Measurements from ENCODE around the gene GOLGA6L10.
"Not testable (repeated sequence)": the region's sequence is repeated elsewhere in the genome, so short reads cannot be mapped to it uniquely, and the experiment has no call there.

GOLGA6L10 gene

GRCh38 chr15:82324831-82325230 is 24.4 kb downstream of the GOLGA6L10 start:
- not testable (repeated sequence) for H3K4me3 ChIP-seq (ENCODE audit: low read depth, low read length); DNase-seq (ENCODE audit: low read depth)

- not testable (repeated sequence) for DNase-seq (ENCODE audit: low read depth); H3K4me3 ChIP-seq (ENCODE audit: low read depth, low read length)
Measured at GRCh38 chr15:82322488-82322887, 26.8 kb downstream of the GOLGA6L10 start.

- not testable (repeated sequence) for DNase-seq (ENCODE audit: low read depth); H3K4me3 ChIP-seq (ENCODE audit: low read depth, low read length)
Measured at GRCh38 chr15:82320861-82321260, 28.4 kb downstream of the GOLGA6L10 start.

- DNase-seq (ENCODE audit: low read depth); H3K4me3 ChIP-seq (ENCODE audit: low read depth, low read length): not testable (repeated sequence)
Measured at GRCh38 chr15:82319522-82320278, 29.6 kb downstream of the GOLGA6L10 start.

GRCh38 chr15:82318281-82318680 is 31.0 kb downstream of the GOLGA6L10 start:
- H3K4me3 ChIP-seq (ENCODE audit: low read depth, low read length); DNase-seq (ENCODE audit: low read depth): not testable (repeated sequence)

GRCh38 chr15:82317516-82317915 is 31.8 kb downstream of the GOLGA6L10 start:
- not testable (repeated sequence) for H3K4me3 ChIP-seq (ENCODE audit: low read depth, low read length)

GRCh38 chr15:82317091-82317489 is 32.2 kb downstream of the GOLGA6L10 start:
- no peak overlapping the region for H3K4me3 ChIP-seq (ENCODE audit: low read depth, low read length)
- DNase-seq (ENCODE audit: low read depth): no peak

More at GRCh38 chr15:82317516-82317915, 31.8 kb downstream of the GOLGA6L10 start:
- DNase-seq (ENCODE audit: low read depth): not testable (repeated sequence)

GRCh38 chr15:82316247-82317090 is 32.8 kb downstream of the GOLGA6L10 start:
- not testable (repeated sequence) for H3K4me3 ChIP-seq (ENCODE audit: low read depth, low read length); DNase-seq (ENCODE audit: low read depth)

- H3K4me3 ChIP-seq (ENCODE audit: low read depth, low read length): no peak overlapping the region
- no peak for DNase-seq (ENCODE audit: low read depth)
Measured at GRCh38 chr15:82315519-82316246, 33.6 kb downstream of the GOLGA6L10 start.

DNA sequence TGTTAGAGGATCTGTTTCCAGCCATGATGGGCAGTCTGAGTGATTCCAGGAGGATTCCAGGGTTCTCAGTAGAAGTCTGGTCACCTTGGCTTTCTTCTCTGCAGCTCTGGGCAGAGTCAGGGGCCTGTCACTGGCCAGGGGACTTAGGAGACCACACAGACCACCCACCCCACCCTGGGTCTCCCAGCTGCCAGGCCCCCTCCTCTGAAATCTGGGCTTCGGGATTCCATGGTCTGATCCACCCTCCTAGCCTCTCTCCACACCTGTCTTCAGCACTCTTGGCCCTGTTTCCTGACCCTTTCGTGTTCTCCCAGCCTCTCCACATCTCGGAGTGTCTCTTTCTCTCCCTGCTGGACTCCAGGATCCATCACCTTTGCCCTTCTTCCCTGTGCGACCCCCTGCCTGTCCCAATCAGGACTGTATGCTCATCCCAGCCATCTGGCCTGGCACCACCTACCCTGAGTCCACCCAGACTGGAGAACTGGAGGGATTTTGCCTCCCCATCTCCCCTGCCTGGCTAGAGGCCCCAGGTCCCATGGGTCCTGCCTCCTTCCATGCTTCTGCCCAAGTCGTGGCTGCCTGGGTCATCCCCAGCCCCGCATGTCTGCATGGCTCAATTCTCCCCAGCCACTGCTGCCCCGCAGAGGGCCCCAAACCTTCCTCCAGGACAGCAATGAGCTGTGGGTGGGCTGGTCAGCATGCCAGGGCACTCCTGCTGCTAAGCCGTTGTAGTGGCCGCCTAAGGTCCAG is 34.3 kb downstream of the GOLGA6L10 start:
- no peak overlapping the region for H3K4me3 ChIP-seq (ENCODE audit: low read depth, low read length)
- DNase-seq (ENCODE audit: low read depth): no peak

GRCh38 chr15:82313951-82314768 is 35.1 kb downstream of the GOLGA6L10 start:
- not testable (repeated sequence) for H3K4me3 ChIP-seq (ENCODE audit: low read depth, low read length); DNase-seq (ENCODE audit: low read depth)

DNA sequence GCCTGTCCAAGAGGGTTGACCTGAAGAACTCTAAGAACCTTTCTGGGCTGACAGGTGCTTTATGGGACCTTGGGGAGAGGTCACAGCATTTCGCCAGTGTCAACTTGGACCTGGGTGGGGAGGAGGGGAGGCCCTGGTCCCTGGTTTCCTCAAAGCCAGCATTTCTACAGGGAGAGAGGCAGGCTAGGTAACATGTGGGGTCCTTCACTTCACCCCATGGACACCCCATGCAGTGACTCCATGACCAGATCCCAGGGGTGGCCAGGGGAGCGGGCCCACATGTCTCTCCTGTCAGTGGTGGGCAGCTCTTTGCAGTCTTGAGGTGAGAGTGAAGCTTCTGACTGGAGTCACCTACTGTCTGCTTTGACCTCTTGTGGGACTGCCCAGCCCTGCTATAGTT is 35.8 kb downstream of the GOLGA6L10 start:
- no peak for DNase-seq (ENCODE audit: low read depth)
- H3K4me3 ChIP-seq (ENCODE audit: low read depth, low read length): no peak overlapping the region

DNA sequence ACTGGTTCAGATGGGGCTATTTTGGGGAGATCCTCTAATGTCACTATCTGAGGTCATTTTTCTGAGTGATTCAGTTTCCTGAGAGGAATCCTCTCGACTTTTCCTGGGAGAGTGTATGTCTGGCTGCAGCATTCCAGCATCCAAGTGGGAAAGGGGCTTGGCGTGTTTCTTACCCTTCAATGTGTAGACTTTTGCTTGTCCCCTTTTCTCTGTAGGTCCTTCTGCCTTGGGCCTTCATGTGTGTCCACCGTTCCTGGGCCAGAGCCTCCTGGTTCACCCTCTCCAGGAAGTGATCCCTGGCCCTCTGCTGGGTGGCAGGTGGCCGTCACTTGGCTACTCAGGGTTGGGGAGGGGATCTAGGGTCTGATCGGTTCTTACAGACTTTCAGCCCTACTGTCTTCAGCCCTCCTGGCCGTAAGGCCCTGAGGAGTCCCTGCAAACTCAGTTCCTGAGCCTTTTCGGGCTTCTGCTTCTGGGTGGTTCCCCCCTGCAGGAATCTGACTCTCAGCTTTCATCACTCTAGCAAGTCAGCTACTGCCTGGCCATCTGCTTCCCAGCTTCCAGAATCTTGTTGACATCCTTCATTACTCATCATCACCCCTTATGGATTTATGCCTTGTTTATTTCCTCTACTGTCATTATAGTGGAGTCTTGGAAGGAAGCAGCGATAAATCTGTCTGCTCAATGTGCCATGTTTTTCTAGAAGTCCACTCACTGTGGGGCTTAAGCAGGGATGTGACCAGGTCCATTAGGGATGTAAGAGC is 36.5 kb downstream of the GOLGA6L10 start:
- DNase-seq (ENCODE audit: low read depth): peak; percentile 22
- no peak overlapping the region for H3K4me3 ChIP-seq (ENCODE audit: low read depth, low read length)

DNA sequence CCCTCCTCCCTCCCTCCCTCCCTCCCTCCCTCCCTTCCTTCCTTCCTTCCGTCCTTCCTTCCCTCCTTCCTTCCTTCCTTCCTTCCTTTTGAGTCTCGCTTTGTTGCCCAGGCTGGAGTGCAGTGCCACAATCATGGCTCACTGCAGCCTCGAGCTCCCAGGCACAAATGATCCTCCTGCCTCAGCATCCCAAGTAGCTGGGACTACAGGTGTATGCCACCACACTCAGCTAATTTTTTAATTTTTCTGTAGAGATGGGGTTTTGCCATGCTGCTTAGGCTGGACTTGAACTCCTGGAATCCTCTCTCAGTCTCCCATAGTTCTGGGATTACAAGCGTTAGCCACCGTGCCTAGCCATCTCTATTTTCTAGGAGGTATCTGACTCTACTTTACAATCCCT is 38.0 kb downstream of the GOLGA6L10 start:
- DNase-seq (ENCODE audit: low read depth); H3K4me3 ChIP-seq (ENCODE audit: low read depth, low read length): not testable (repeated sequence)

DNA sequence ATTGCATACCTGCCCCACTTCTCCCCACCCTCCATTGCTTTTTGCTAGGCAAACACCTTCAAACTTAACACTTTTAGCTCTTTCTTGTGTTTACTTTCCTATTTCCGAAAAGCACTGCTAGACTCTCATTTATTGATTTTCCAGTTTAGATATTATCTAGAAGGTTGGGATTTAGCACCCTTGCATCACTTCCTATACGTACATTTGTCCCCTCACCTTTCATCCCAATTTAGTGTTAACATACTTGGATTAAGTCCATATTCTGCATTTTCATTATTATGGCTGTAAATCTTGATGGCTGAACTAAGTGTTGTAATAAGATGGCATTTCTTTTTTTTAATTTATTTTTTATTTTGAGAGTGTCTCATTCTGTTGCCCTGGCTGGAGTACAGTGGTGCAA is 39.5 kb downstream of the GOLGA6L10 start:
- DNase-seq (ENCODE audit: low read depth): no peak
- H3K4me3 ChIP-seq (ENCODE audit: low read depth, low read length): no peak overlapping the region

DNA sequence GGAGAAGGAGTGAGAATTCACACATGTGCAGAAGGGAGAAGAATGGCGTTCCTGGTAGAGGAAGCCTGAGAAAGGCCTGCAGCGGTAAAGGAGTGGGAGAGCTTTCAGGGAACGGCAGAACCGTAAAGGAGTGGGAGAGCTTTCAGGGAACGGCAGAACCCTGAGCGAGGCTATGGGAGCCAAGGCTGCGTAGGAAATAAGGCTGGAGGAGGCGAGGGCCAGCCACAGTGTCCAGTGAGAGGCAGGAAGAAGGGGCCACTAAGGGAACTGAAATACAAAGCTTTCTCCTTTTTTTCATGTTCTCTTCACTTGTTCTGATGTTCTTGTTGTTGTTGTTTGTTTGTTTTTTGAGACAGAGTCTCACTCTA is 41.6 kb downstream of the GOLGA6L10 start:
- no peak overlapping the region for H3K4me3 ChIP-seq (ENCODE audit: low read depth, low read length)
- DNase-seq (ENCODE audit: low read depth): no peak

DNA sequence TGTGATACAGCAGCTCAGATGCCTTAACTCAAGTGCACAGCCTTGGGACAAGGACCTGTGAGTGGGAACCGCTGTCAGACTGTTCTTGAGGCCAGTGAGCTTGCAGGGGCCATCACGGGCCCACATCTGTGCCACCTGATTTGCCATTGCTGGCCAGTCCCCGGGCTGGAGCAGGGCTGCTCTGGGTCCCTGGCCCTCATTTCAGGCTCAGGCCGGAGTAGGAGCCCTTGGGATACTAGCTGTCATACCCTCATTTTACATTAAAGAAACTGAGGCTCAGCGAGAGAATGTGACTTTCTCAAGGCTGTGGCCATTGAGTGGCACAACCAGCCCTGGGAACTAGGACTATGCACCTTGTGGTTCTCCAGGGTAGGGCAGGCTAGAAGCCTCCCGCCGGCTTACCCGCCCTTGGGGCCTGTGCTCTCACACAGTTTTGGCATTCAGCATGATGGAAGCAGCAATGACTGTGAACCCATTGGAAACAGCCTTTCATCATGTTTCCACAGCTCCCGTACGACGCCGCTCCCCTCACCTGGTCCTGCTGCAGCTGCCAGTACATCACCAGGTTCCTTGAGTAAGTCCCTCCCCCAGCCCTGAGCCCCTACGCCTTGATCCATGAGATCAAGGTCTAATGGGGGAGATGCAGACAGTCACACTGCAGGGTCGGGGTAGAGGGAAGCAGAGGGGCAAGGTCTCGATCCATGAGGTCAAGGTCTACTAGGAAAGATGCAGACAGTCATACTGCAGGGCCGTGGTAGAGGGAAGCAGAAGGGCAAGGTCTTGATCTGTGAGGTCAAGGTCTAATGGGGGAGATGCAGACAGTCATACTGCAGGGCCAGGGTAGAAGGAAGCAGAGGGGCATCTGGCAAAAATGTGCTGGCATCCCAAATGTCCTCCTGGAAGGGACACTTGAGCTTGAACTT is 42.2 kb downstream of the GOLGA6L10 start:
- no peak overlapping the region for H3K4me3 ChIP-seq (ENCODE audit: low read depth, low read length)
- DNase-seq (ENCODE audit: low read depth): no peak
